Psoas muscle (tissue), 8 donors: ENCODE measurements around the gene TIMP2. TPM values are rescaled to one million over a fixed set of nuclear protein-coding genes. Genes with fewer than 3 reads are reported as not detected.
"Not testable (repeated sequence)": the region's sequence is repeated elsewhere in the genome, so short reads cannot be mapped to it uniquely, and the experiment has no call there.

Experiments used
- ATAC-seq, 4 donors: fragments of 200-7000 bp; cut with Tn5 transposase; one replicate each; pipeline ENCODE4 v1.9.1; 2020; ENCODE audit warnings: moderate library complexity in 3 of 4, mild to moderate bottlenecking in 2 of 4
- DNase-seq, 2 donors: peaks; one replicate each; pipeline ENCODE4 v3.0.0-alpha.2; 2020
- H3K27ac ChIP-seq: fragments of 200-600 bp; one replicate; pipeline ENCODE4 v1.8.0; 2022
- H3K27me3 ChIP-seq, 3 donors: fragments of 200-600 bp in 1 of 3; one replicate each; pipeline versions ENCODE4 v1.6.1 to v1.8.0; 2013 to 2022; ENCODE audit warnings: low read length in 2 of 3, mild to moderate bottlenecking in 2 of 3, moderate library complexity in 1 of 3; ENCODE audit not compliant: insufficient read depth in 3 of 3
- H3K36me3 ChIP-seq, 2 donors: fragments of 200-600 bp in 1 of 2; one replicate each; pipeline versions ENCODE4 v1.6.1 to v1.8.0; 2013 to 2022; ENCODE audit warnings: low read depth in 1 of 2, mild to moderate bottlenecking in 1 of 2, moderate library complexity in 1 of 2; ENCODE audit not compliant: insufficient read depth in 1 of 2
- H3K4me1 ChIP-seq: fragments of 200-600 bp; one replicate; pipeline ENCODE4 v1.8.0; 2022
- H3K4me3 ChIP-seq: fragments of 200-600 bp; one replicate; pipeline ENCODE4 v1.8.0; 2022; ENCODE audit warnings: mild to moderate bottlenecking
- H3K9me3 ChIP-seq: fragments of 200-600 bp; one replicate; pipeline ENCODE4 v1.8.0; 2022
- WGBS, 3 donors: extraction: QIAGEN DNeasy Blood & Tissue Kit; methylation state at CpG; one replicate each; pipeline versions ENCODE4 v1.1.6 to v1.1.7; 2013; 5-methylcytosine and 5-hydroxymethylcytosine counted together
- intact Hi-C, 2 donors: fragments of 100-400 bp; cut with DNase I; formaldehyde crosslinking; loops; one replicate each; pipeline versions ENCODE4 v1.11.0 to v1.14.2; 2022
- polyA plus RNA-seq, 3 donors: library from polyadenylated mRNA; stranded (reverse); fragments of 200-250 nt; gene quantifications; one replicate each; pipeline ENCODE4 v1.2.3, GENCODE V29; 2013
- total RNA-seq, 4 donors: library from RNA; stranded (reverse); fragmentation: NEBNext Ultra II Directional in 2 of 4; extraction: Animal tissue kit (Norgen Biotek cat#: 25700) in 2 of 4; gene quantifications; one replicate each; pipeline versions ENCODE4 v1.2.1 to v1.2.4, GENCODE V29; 2021 to 2023
- TF ChIP-seq, protein P1 (sequence below): fragments of 200-600 bp; IDR thresholded peaks from one replicate; pipeline ENCODE4 v1.8.0; 2022; ENCODE audit warnings: antibody characterized with exemption
- donor health status: healthy with polysubstance abuse.
- donor health status: DM: no; HTN: no; CAD: no; lungs with moderate emphysema.
- donor health status: Bipolar disorder and iron deficiency.
- donor health status: healthy.
- donor health status: DM: yes; HTN: yes; CAD: no.
- donor health status: DM: no; HTN: no; CAD: no.
- donor health status: DM: no; HTN: no; CAD: no.
- donor health status: DM: yes; HTN: yes; CAD: no.

TIMP2 gene
- total and polyA plus RNA-seq, 7 donors: 10.3 to 53.6 (median 18.5) TPM

DNA sequence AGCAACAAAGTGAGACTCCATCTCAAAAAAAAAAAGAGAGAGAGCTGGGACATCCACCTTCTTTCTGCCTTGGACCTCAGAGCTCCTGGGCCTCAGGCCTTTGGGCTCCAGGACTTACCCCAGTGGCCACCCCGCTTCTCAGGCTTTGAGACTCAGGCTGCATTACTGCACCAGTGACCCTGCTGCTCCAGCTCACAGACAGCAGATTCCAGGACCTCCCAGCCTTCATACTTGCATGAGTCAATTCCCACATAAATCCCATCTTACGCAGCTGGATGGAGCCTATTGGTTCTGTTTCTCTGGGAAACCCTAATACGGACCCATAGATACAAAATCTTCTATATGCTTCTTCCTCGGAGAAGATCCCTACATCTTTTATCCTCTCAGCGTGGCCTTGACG, 20.1 kb downstream of the TIMP2 start:
- intact Hi-C loops: no loop called here
- Histone ChIP-seq H3K4me3 (no peak overlapping the region), H3K27me3 (no peaks in the 10 kb centered on the region), H3K36me3 (no peaks in the 10 kb centered on the region), H3K27ac (no peak overlapping the region), H3K9me3 (no peaks in the 10 kb centered on the region), H3K4me1 (no peaks in the 10 kb centered on the region)
- WGBS, 3 donors: 82 to 89% (median 83%) methylated on average over 6 of the region's 6 CpGs
- DNase-seq: no peak
- ATAC-seq: no peak
- TF ChIP-seq, protein P1, sequence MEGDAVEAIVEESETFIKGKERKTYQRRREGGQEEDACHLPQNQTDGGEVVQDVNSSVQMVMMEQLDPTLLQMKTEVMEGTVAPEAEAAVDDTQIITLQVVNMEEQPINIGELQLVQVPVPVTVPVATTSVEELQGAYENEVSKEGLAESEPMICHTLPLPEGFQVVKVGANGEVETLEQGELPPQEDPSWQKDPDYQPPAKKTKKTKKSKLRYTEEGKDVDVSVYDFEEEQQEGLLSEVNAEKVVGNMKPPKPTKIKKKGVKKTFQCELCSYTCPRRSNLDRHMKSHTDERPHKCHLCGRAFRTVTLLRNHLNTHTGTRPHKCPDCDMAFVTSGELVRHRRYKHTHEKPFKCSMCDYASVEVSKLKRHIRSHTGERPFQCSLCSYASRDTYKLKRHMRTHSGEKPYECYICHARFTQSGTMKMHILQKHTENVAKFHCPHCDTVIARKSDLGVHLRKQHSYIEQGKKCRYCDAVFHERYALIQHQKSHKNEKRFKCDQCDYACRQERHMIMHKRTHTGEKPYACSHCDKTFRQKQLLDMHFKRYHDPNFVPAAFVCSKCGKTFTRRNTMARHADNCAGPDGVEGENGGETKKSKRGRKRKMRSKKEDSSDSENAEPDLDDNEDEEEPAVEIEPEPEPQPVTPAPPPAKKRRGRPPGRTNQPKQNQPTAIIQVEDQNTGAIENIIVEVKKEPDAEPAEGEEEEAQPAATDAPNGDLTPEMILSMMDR: no peak

DNA sequence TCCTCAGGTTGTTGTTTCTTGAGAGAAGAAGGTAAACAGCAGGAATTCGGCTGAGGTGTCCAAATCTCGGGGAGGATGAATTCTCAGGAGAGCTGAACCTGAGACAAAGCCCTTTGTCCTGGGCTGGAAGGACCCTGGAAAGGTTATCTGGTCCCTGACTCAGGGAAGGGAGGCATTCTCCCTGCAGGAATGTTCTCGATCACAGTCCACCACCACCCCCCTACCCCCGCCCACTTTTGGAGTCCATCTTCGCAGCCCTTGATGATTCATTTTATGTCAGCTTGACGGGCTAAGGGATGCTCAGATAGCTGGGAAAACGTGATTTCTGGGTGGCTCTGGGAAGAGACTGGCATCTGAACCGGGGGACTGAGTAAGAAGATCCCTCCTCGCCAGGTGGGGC, 20.8 kb downstream of the TIMP2 start:
- H3K4me1 ChIP-seq: no peaks in the 10 kb centered on the region
- no peaks in the 10 kb centered on the region for H3K27me3 ChIP-seq
- H3K27ac ChIP-seq: no peak overlapping the region
- DNase-seq (no peak), ATAC-seq (no peak)
- intact Hi-C loops: no loop called here
- H3K36me3 ChIP-seq: no peaks in the 10 kb centered on the region
- TF ChIP-seq, protein P1: no peak
- H3K4me3 ChIP-seq: no peak overlapping the region
- no peaks in the 10 kb centered on the region for H3K9me3 ChIP-seq
- WGBS, 3 donors: 83 to 89% (median 88%) methylated on average over 9 of the region's 9 CpGs

DNA sequence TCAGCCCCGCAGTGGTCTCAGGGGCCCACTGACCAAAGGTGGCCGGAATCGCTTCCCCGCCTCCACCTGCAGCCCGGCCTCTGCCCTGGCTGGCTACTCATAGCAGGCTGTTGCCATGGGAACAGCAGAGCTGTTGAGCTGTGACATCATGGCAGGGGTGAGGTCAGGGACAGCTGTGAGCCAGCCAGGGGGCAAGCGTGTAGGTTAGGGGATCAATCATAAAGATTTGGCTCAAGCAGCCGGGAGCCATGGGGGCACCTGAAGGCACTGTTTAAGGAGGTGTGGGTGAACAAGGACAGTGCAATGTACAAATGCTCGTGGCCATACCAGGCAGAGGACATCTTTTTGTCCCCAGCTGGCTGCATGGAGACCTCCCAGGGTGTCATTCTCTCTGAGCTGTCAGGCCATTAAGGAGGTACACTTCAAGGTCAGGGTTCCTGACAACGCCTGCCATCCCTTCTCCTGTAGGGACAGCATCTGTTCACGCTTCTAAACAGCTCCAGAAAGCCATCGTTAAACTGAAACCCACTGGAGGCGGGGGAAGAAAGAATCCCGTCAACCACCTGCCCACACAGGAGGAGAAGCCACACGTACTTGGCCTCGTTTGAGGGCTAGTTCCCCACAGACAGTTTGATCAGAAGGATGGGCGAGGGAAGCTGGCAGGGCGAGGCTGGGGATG, 21.9 kb downstream of the TIMP2 start, which contains the start of gene CEP295NL:
TSS of gene CEP295NL (minus strand) at position 101 of the 679 bp plus-strand sequence. CDS start 1,373 bp downstream, outside the sequence.
- WGBS, 3 donors: 75 to 88% (median 77%) methylated on average over 17 of the region's 17 CpGs
- H3K4me1 ChIP-seq: peaks cover 4% of the 10 kb centered on the region
- no peaks in the 10 kb centered on the region for H3K27me3 ChIP-seq
- no peak within 1 kb of the TSS for H3K4me3 ChIP-seq
- H3K9me3 ChIP-seq: no peaks in the 10 kb centered on the region
- intact Hi-C loops: no loop called here
- TF ChIP-seq, protein P1: no peak
- peak in 1 of 2 donors; percentile 48 for DNase-seq
- no peak for ATAC-seq
- H3K27ac ChIP-seq: no peak within 1 kb of the TSS
- no peaks in the 10 kb centered on the region for H3K36me3 ChIP-seq

DNA sequence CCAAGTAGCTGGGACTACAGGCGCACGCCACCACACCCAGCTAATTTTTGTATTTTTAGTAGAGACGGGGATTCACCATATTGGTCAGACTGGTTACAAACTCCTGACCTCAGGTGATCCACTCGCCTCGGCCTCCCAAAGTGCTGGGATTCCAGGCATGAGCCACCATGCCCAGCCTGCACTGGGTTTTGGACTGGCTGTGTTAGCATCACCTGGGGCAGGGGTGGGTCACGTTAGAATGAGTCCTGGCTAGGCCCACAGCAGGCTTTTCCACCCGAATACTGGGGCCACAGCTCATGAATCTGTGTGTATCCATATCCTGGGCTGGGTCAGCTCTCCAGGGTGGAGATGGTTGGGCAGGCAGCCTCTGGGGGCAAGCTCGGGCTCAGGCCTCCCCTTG, 23.0 kb downstream of the TIMP2 start:
- H3K36me3 ChIP-seq, H3K27me3 ChIP-seq, intact Hi-C loops, ATAC-seq, H3K9me3 ChIP-seq, H3K4me3 ChIP-seq, H3K27ac ChIP-seq: not testable (repeated sequence)
- peaks cover 12% of the 10 kb centered on the region for H3K4me1 ChIP-seq
- DNase-seq: peak in 1 of 2 donors; percentile 46
- WGBS, 3 donors: 94 to 97% (median 96%) methylated on average over 8 of the region's 8 CpGs

DNA sequence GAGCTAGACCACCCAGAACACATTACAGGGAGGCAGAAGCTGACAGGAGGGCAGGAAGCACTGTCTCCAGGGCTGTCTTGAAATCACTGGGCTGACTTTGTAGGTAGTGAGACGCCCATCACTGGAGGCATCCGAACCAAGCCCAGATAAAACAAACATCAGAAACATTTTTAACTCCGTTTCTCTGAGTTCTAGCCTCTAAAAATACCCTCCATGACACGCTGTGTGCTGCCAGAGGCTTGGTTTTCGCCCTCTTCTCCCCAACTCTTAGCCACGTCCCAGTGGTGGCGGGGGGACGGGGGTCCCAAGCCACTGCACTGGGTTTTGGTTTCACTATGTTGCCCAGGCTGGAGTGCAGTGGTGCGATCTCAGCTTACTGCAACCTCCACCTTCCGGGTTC, 23.4 kb downstream of the TIMP2 start:
- Histone ChIP-seq H3K4me3 (no peak overlapping the region), H3K27me3 (no peaks in the 10 kb centered on the region), H3K36me3 (no peaks in the 10 kb centered on the region), H3K27ac (no peak overlapping the region), H3K9me3 (no peaks in the 10 kb centered on the region), H3K4me1 (peaks cover 14% of the 10 kb centered on the region)
- intact Hi-C loops: no loop called here
- DNase-seq (no peak), ATAC-seq (no peak)
- 94 to 98% (median 97%) methylated on average over 10 of the region's 10 CpGs for WGBS, 3 donors
- TF ChIP-seq, protein P1: no peak
